ENCODE measurements around the gene GAD1.

The GAD1 gene

DNA sequence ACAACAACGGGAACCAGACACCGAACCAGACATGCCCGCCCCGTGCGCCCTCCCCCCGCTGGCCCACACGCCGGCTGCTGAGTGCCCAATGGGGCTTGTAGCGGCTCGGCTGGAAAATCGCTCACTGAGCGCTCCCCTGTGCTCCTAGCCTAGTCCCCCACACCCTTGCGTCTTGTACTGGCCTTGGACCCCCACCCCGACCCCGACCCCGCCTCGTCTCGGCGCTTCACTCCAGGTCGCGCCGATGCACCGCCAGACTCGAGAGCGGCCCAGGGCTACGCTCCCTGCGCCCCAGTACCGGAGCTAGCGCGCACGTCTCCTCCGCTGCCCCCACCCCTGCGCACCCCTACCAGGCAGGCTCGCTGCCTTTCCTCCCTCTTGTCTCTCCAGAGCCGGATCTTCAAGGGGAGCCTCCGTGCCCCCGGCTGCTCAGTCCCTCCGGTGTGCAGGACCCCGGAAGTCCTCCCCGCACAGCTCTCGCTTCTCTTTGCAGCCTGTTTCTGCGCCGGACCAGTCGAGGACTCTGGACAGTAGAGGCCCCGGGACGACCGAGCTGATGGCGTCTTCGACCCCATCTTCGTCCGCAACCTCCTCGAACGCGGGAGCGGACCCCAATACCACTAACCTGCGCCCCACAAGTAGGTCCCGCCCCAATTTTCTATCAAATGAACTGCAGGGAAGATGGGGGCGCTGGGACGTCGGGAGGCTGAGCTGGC is 1.5 kb downstream of the GAD1 start:
- DNase-seq (ENCODE audit: low read depth, low spot score) = no peak

DNA sequence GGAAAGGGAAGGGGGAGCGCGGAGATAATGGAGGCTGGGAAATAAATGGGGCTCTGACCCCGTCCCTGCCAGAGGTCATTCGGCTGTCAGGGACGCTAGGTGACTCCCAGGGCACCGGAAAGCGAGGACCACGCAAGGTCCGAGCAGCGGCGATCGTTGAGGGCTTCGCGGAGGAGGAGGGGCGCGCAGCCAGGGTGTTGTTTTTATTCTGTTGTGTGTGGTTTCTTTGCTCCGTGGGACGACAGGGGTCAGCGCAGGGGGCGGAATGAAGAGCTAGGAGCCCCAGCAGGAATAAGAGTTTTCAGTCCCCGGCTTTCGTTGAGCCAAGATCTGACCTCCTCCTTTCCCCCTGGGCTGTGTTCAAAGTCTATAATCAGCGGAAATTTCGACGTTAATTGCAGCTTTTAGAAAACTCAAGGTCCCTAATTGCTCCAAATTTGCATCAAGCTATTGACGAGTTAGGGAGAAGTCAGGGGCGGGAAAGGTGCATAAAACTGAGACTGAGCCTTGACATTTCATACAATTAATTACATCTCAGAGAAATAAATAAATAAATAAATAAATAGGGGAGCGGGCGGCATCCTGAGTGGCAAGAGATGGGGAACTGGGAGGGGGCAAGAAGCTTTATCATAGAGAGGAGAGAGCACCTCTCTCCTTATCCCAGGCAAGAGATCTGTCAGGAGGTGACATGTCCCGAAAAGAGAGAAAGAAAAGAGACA is 2.2 kb downstream of the GAD1 start:
- DNase-seq (ENCODE audit: low read depth, low spot score) = no peak

DNA sequence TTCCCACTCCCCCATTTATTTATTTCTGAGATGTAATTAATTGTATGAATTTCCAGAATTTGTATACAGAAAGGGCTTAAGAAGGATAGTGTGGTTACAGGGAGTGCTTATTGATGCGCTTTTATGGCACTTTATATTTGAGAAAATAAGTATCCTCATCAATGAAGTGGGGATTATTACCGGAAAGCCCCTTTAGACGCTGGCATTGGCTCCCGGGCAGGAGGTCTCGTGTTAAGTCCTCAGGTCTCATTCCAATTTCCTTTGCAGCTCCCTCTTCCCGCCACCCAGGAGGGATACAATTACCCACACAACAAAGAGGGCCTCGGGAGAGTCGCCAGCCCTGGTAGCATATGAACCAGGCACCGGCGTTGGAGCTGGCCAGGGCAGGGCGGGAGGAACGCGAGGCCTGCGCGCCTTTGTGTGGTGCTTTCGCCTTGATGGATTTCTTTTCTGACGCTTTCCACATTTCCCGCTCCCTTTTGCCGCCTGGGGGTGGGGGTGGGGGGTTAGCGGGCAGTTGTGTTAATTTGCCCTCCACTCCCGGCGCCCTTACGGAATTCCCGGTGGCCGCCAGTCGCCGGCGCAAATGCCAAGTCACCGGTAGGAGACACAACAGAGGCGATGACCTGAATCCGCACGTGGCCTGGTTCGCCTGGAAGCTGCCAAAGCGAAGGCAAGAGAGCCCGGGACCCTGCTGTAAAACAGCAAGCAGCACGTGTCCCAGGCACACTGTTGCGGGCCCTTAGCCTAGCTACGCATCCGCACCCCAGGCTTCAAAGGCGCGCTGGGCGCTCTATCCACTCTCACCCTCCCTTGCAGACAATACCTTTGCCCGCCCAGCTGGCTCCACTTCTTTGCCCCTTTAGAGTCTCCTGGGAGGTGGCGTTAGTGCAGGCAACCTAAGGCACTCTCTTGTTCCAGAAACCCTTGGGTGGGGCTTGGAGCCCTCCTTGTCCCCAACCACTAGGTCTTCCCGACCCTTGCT is 3.3 kb downstream of the GAD1 start:
- DNase-seq (ENCODE audit: low read depth, low spot score) = no peak

DNA sequence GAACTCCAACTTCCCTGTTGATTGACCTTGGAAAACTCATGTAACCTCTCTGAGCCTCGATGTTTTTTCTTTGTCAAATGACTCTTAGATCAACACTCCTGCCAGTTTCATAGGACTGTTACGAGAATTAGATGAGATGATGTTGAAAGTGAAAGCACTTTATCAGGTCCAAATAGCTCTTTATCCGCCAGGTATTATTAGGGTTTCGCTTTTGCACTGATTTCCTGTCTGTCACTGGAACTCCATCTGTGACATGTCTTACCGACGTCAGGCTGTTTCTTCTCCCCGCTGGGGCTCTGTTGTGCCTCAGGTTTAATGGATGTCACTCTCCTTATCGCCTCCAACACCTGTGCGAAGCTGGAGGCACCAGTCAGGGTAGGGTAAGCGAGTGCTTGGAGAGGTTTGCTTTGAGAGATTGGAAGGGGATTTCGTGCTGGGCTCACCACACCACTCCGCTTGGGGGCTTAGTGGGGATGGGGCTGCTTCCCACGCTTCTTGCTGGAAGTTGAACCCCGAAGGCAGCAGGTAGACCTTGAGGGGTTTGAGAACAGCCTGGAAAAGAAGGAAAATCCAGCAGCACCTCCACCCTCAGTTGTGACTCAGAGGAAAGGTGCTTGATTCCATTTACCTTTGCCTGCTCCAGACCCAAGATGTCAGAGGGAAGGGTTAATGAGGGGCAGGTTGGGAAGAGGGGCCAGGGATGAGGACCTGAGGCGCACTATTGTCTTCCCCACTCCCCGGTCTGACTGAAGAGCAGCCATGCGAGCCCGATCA is 4.3 kb downstream of the GAD1 start:
- DNase-seq (ENCODE audit: low read depth, low spot score) = no peak

DNA sequence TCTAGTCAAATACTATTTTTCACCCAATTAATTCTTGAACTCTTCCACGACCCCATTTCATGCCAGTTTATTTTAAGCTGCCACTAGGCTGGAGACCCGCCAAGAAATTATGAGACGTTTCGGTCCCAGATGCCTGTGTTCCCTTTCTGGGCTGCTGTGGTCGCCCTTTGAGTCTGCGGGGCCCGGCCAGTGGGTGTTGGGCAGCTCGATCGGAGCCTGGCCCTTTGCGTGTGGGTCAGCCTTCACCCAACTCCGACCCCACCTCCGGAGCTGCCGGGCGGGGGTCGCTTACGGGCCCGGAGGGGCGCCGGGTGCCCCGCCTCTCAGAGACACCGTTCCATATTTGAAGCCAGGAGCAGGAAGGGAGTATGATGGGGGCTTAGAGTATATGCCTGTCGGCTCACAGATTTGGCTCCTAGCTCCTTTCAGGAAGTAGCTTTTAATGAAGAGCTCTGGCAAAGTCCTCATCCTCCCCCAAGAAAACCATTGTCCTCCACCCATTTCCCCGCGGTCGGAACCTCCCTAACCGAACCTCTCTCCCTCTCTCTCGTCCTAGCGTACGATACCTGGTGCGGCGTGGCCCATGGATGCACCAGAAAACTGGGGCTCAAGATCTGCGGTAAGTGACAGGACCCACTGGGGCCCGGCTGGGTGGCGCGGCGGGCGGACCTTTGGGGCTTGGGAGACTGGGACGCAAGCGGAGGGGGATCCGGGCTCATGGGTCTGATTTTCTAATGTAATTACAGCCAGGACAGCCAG is 5.0 kb downstream of the GAD1 start:
- no peak for DNase-seq (ENCODE audit: low read depth, low spot score)

DNA sequence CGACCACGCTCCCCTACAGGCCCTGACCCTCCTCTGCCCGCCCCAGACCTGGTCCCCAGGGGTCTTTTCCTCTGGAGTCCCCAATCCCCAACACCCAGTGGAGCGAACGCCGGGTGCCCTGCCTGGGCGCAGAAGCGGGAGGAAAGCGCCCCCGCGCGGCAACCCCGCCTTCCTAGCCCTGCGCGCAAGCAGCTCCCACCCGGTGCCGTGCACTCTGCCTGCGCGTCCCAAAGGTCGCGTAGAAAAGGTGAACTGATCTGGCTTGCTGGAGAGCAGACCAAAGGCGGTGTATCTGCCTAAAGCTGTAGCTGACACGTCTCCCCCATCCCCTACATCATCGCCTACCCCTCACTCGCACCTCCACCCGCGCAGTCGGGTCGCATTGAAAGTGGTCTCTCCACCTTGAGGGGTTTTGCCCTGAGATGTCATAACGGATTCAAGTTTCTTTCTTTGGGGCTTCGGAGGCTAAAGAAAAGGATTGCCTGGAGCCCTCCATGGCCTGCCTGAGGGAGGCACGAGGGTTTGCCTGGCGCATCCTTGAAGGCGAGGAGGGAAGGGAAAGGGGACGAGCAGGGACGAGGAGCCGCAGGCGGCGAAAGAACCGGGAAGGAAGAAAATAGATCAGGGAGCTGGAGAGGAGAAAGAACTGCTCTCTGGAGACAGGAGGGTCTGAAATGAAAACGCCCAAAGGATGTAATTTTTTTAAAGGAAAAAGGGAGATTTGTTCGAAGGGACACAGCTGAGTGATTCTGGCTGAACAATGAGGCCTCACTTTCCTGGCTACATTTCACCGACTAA is 5.8 kb downstream of the GAD1 start:
- no peak for DNase-seq (ENCODE audit: low read depth, low spot score)

DNA sequence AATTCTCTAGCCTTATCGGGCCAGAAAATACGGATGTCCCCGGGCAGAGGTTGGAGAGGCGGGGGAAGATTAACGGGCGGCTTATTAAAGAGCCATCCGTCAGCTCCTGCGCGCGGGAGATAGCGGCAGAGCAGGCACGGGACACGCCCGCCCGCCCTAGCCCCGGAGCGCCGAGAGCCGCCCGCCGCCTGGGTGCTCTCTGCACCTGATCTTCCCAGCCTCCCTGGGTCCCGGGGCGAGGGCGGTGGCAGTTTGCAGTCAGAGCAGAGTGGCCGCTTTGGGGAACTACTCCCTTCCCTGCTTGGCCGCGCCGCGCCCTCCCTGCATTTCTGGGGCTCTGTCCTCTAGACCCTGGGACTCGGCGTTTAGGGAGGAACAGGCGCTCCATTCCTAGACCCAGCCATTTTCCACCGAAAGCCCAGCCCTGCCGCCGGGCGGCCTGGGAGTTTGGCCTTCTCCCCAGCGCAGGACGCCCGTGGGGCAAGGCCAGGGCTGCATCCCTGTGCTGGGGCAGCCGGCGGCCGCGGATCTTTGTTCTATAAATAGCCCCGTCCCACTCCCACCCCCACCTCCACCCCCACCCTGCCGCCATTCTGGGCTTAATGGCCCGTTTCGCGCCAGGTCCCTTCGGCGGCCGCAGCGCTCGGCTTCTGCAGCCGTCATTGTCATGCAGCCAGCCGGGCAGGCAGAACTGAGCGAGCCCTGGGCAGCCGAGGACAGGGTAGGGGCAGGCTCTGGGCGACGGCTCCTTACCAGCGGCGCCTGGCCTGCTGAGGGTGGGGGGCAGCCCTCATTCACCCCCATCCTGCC is 6.6 kb downstream of the GAD1 start:
- DNase-seq (ENCODE audit: low read depth, low spot score) = no peak

DNA sequence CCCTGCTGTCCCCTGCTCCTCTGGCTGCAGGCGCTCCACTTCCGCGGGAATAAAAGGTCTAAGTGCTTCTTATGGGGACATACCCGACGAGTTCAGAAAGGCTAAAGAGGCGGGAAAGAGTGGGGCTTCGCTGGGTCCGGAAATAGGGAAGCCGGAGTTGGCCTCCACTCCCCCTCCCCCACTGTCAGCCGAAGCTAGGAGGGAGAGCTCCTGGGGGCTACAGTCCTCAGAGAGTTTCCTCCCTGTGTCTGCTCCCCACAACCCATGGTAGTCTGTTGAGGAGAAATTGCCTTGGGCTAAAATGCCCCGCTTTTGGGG is 7.2 kb downstream of the GAD1 start:
- DNase-seq (ENCODE audit: low read depth, low spot score) = no peak

DNA sequence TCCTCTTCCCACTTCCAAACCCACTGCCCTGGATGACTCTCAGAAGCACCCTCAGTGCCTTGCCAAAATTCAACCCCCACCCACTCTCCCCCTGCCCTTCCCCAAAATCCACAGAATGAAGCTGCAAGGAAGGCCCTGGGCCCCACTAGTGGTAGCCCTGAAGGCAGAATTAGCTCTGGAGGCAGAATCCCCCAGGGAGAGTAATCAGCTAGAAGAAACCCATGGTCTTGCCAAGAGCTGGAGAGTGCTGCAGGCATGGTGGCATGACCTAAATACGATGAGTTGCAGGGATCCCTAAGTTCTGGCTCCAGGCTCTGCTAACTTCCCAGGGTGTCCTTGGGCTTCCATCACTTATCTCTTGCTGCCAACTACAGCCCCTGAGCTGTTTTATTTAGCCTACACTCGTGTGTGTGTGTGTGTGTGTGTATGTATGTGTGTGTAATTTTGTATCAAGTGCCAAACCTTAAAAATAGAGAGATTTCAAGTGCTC is 7.9 kb downstream of the GAD1 start:
- DNase-seq (ENCODE audit: low read depth, low spot score) = no peak

DNA sequence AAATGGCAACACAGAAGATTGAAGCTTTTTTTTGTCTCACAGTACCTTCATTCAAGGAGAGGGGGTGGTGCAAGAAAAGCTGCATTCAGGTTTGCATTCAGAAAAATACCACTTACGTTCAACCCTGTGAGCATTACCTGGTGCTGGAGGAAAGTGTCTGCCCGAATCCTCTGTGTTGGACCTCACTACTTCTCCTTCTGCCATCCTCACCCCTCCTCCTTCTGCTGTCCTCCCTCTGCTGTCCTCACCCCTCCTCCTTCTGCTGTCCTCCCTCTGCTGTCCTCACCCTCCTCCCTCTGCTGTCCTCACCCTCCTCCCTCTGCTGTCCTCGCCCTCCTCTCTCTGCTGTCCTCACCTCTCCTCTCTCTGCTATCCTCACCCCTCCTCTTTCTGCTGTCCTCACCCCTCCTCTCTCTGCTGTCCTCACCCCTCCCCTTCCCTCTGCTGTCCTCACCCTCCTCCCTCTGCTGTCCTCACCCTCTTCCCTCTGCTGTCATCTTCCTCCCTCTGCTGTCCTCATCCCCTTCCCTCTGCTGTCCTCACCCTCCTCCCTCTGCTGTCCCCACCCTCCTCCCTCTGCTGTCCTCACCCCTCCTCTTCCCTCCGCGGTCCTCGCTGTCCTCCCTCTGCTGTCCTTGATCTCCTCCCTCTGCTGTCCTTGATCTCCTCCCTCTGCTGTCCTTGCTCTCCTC is 11.3 kb downstream of the GAD1 start:
- no peak for DNase-seq (ENCODE audit: low read depth, low spot score)

DNA sequence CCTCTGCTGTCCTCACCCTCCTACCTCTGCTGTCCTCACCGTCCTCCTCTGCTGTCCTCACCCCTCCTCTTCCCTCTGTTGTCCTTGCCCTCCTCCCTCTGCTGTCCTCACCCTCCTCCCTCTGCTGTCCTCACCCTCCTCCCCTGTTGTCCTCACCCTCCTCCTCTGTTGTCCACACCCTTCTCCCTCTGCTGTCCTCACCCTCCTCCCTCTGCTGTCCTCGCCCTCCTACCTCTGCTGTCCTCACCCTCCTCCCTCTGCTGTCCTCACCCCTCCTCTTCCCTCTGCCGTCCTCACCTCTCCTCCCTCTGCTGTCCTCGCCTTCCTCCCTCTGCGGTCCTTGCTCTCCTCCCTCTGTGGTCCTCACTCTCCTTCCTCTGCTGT is 11.8 kb downstream of the GAD1 start:
- no peak for DNase-seq (ENCODE audit: low read depth, low spot score)

DNA sequence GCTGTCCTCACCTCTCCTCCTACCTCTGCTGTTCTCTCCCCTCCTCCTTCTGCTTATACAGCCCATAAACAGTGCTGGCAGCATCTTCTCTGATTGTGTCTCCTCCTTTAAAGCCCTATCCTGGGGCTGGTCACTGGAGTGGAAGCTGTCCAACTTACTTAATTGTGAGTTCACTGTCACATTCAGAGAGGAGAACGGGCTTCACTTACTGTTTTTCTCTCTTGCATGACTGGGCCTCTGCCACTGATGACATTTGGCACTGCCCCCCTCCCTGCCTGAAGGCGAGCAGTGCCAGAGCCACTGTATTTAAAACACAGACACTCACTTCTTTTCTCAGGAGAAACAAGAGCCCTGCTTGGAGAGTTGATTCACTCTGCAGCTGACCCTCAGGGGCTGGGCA is 12.3 kb downstream of the GAD1 start:
- no peak for DNase-seq (ENCODE audit: low read depth, low spot score)

DNA sequence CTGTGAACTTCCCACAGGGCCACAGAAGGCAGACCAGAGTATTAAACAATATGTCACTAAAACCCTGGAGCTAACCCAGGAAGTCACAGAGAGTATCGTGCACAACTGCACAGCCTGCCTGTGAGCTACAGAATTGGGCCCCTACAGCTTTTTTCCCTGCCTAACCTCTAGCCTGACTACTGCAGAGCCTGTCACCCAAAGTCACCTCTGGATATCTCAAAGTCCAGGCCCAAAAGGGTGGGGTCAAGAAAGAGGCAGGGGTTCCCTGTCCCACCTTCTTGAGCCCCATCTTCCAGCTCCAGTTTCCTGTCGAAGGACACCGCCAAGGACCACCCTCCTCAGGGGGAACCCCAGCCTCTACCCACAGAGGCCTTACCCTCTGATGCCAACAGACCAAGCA is 13.5 kb downstream of the GAD1 start:
- DNase-seq (ENCODE audit: low read depth, low spot score) = no peak

DNA sequence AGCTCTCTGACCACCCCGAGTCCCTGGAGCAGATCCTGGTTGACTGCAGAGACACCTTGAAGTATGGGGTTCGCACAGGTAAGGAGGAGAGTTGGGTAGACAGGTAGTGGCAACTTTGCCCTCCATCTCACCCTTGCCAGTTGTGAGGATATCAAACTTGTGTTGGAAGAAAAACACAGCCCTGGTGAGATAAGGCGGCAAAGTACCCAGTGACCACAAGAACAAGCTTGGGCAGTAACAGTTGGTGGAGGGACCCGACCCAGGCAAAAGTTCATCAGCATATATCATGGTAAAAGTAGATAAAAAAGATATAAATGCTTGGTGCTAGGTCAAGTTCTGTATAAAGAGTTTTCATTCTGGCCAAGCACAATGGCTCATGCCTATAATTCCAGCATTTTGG is 14.4 kb downstream of the GAD1 start:
- DNase-seq (ENCODE audit: low read depth, low spot score) = no peak

DNA sequence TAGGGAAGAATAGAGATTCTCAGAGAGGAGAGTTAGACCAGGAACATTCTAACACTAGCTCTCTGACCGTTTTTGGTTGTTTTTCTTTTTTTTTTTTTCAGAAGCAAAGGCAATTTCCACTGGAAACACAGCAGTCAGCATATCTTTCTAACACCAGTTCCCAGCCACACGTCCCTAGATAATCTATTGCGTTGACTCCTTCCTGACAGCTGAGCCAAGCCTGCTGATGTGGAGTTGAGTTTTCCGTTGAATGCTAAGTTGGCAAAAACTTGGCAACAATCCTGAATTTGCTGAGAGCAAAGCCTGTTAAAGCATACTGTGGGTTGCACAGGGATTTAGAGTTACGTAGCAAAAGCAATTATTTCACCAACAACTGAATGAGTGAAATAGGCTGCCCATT is 19.3 kb downstream of the GAD1 start:
- DNase-seq (ENCODE audit: low read depth, low spot score) = no peak

DNA sequence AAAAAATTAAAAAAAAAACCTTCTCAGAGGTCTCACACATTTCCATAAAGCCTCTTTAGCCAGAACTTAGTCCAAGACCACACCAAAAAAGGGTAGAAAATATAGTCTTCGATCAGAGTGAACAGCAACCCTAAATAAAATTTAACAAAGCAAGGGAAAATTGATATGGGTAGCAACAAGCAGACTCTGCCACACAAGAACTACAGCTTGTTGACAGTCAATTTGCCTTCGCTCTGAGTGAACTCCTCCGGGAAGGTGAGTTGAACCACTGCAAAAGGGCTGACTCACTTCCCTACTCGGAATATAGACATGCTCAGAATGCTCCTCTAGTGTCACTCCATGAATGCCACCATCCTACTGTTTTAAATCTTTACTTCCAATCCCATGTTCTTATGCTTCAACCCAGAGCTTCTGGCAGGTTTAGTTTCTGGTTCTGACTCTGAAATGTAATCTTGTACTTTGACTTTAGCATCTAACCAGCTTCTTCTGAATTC is 24.1 kb downstream of the GAD1 start:
- no peak for DNase-seq (ENCODE audit: low read depth, low spot score)

DNA sequence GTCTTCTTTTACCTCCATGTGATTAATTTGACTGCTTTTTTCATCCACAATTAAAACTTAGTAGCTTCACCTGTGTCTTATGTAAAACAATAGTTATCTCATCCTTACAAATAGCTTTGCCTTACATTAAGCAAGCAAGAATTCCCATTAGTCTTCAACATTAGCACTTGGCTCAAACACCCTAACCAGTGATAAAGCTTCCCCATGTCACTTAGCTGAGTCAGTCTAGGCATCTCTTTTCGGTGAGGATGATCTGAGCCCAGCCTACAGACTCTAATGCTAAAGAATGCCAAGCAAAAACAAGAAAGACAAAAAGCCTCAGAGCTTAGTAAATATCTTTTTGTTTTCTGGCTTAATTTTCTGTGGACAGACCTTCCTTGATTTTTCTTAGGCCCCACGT is 26.1 kb downstream of the GAD1 start:
- no peak for DNase-seq (ENCODE audit: low read depth, low spot score)

DNA sequence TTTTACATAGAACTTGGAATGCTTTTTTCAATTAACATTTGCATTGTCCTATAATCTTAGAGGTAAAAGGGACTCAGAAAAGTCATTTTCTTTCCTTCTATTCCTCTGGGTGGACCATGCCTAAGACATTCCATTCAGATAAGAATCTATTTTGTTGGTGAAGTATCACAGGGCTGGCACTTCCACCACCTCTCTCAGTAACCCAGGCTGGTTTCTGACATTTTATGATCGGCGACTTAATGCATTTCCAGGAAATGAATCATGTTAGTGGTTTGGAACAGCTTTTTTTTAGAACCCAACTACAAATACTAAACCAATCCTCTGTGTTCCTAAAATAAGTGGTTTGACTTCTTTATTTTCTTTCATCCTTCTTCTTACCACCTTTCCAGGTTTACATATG is 27.0 kb downstream of the GAD1 start:
- no peak for DNase-seq (ENCODE audit: low read depth, low spot score)

Measured in activated CD4-positive, CD25-positive, alpha-beta regulatory T cell treated with anti-CD3 and anti-CD28 coated beads, Interleukin-2, amount 50 U/mL, for 16 hours (primary cell).